ENCODE data around the gene TSHZ2.

- TF ChIP-seq, protein P1, sequence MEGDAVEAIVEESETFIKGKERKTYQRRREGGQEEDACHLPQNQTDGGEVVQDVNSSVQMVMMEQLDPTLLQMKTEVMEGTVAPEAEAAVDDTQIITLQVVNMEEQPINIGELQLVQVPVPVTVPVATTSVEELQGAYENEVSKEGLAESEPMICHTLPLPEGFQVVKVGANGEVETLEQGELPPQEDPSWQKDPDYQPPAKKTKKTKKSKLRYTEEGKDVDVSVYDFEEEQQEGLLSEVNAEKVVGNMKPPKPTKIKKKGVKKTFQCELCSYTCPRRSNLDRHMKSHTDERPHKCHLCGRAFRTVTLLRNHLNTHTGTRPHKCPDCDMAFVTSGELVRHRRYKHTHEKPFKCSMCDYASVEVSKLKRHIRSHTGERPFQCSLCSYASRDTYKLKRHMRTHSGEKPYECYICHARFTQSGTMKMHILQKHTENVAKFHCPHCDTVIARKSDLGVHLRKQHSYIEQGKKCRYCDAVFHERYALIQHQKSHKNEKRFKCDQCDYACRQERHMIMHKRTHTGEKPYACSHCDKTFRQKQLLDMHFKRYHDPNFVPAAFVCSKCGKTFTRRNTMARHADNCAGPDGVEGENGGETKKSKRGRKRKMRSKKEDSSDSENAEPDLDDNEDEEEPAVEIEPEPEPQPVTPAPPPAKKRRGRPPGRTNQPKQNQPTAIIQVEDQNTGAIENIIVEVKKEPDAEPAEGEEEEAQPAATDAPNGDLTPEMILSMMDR (conservative IDR thresholded peaks at IDR 0.05), result no peak
- no peak for TF ChIP-seq ZFX (IDR thresholded peaks at IDR 0.05)
Observed at GRCh38 chr20:53077373-53078205, 105.4 kb downstream of the TSHZ2 start.

Measured in C4-2B (cell line).